A673 (cell line): Measurements from ENCODE around the gene TUBA4B. TPM values are rescaled to one million over a fixed set of nuclear protein-coding genes. Genes with fewer than 3 reads are reported as not detected.

Source experiments
- BruUV-seq: library from RNA; stranded (reverse); fragments of 400-500 nt; replicated peaks from 2 replicates; lab custom pipeline; 2021; lab: Mats Ljungman, UMichigan
- CTCF ChIA-PET: fragments of 300-600 bp; sonication (Branson Sonifier 250); formaldehyde crosslinking; loops from one replicate; lab custom pipeline; 2022; ENCODE audit warnings: antibody characterized with exemption; lab: Charles Lee
- POLR2A ChIA-PET: fragments of 300-600 bp; sonication (Branson Sonifier 250); formaldehyde crosslinking; loops from one replicate; lab custom pipeline; 2022; ENCODE audit warnings: antibody characterized with exemption; ENCODE audit not compliant: low non-redundant PET; lab: Charles Lee
- DNase-seq: peaks from one replicate; pipeline ENCODE4 v3.0.0-alpha.2; 2015; ENCODE audit warnings: low spot score
- H3K27ac ChIP-seq: fragments of 200-600 bp; sonication (generic); 2 replicates; pipeline ENCODE4 v1.5.1; 2016; ENCODE audit warnings: mixed run types, low read depth, mild to moderate bottlenecking, mixed read lengths, antibody characterized with exemption, low read length; ENCODE audit not compliant: poor library complexity, severe bottlenecking
- H3K27me3 ChIP-seq: fragments of 200-600 bp; sonication (generic); replicated peaks from 2 replicates; pipeline ENCODE4 v1.6.1; 2017; ENCODE audit warnings: mixed run types, low read depth, mild to moderate bottlenecking, mixed read lengths, antibody characterized with exemption, low read length; ENCODE audit not compliant: insufficient read depth, poor library complexity
- H3K36me3 ChIP-seq: fragments of 200-600 bp; sonication (generic); 2 replicates; pipeline ENCODE4 v1.6.1; 2016; ENCODE audit warnings: mixed run types, mild to moderate bottlenecking, mixed read lengths, antibody characterized with exemption, low read length; ENCODE audit not compliant: insufficient read depth, poor library complexity, severe bottlenecking
- H3K4me1 ChIP-seq: fragments of 200-600 bp; sonication (generic); 2 replicates; pipeline ENCODE4 v1.6.1; 2017; ENCODE audit warnings: mixed run types, mild to moderate bottlenecking, mixed read lengths, antibody characterized with exemption, low read length; ENCODE audit not compliant: insufficient read depth, poor library complexity, severe bottlenecking
- H3K4me3 ChIP-seq: fragments of 200-600 bp; sonication (generic); 2 replicates; pipeline ENCODE4 v1.5.1; 2016; ENCODE audit warnings: low read depth, mixed run types, mild to moderate bottlenecking, mixed read lengths, low read length; ENCODE audit not compliant: poor library complexity, severe bottlenecking
- H3K9me3 ChIP-seq: fragments of 200-600 bp; sonication (generic); 2 replicates; pipeline ENCODE4 v1.6.1; 2016; ENCODE audit warnings: mixed run types, low read depth, mild to moderate bottlenecking, mixed read lengths, antibody characterized with exemption, low read length; ENCODE audit not compliant: poor library complexity, severe bottlenecking
- EZH2 ChIP-seq: fragments of 200-600 bp; sonication (generic); IDR thresholded peaks from 2 replicates; pipeline ENCODE4 v1.6.1; 2017; ENCODE audit warnings: borderline replicate concordance, low read depth, mild to moderate bottlenecking, mixed read lengths, antibody characterized with exemption, low read length; ENCODE audit not compliant: poor library complexity, severe bottlenecking
- intact Hi-C: fragments of 100-400 bp; cut with micrococcal nuclease; formaldehyde crosslinking; loops from one replicate; pipeline ENCODE4 v1.10.0; 2022; ENCODE audit not compliant: unreplicated experiment
- total RNA-seq: library from RNA; stranded (reverse); gene quantifications from 2 replicates; pipeline ENCODE4 v1.2.3, GENCODE V29; 2021
- TF ChIP-seq, protein P1 (sequence below): fragments of 300-800, 200-600 bp; sonication (generic); conservative IDR thresholded peaks from 2 replicates; pipeline ENCODE4 v1.5.1; 2017; ENCODE audit warnings: low read depth, mild to moderate bottlenecking, antibody characterized with exemption, low read length, moderate library complexity, mixed read lengths

The TUBA4B gene
- total RNA-seq, 1 experiment from 2014 or later, result not detected

DNA sequence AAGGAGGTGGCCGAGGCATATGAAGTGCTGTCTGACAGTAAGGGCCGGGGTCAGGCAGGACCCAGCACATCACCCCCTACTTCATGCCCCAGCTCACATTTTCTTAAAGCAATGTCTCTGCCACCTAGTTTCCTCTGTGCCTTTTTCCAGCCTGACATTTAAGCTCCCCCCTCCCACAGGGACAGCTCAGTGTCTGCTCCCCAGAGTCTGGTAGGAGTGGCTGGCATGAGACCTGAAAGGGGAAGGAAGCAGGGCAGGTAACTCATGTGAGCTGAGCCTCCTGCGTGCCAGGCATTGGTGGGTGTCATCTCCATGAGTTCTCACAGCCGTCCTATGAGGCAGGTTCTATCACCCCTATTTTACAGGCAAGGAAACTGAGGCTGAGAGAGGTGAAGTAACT, 27.6 kb downstream of the TUBA4B start:
- BruUV-seq, result no TSS peak
- intact Hi-C loops, result no loop called here
- ChIA-PET POLR2A (interaction anchor here (0.5 kb wide), 1 partner anchor 162 kb away, joined by 4 read pairs; no protein-coding TSS in a partner anchor), CTCF (no interaction called here)
- peaks cover 2% of the 10 kb centered on the region for H3K36me3 ChIP-seq
- TF ChIP-seq, protein P1, sequence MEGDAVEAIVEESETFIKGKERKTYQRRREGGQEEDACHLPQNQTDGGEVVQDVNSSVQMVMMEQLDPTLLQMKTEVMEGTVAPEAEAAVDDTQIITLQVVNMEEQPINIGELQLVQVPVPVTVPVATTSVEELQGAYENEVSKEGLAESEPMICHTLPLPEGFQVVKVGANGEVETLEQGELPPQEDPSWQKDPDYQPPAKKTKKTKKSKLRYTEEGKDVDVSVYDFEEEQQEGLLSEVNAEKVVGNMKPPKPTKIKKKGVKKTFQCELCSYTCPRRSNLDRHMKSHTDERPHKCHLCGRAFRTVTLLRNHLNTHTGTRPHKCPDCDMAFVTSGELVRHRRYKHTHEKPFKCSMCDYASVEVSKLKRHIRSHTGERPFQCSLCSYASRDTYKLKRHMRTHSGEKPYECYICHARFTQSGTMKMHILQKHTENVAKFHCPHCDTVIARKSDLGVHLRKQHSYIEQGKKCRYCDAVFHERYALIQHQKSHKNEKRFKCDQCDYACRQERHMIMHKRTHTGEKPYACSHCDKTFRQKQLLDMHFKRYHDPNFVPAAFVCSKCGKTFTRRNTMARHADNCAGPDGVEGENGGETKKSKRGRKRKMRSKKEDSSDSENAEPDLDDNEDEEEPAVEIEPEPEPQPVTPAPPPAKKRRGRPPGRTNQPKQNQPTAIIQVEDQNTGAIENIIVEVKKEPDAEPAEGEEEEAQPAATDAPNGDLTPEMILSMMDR, result no peak
- no peak for TF ChIP-seq EZH2
- no peaks in the 10 kb centered on the region for H3K9me3 ChIP-seq
- peaks cover 20% of the 10 kb centered on the region for H3K4me1 ChIP-seq
- DNase-seq, result no peak
- no peak overlapping the region for H3K4me3 ChIP-seq
- no peak overlapping the region for H3K27ac ChIP-seq
- no peaks in the 10 kb centered on the region for H3K27me3 ChIP-seq

DNA sequence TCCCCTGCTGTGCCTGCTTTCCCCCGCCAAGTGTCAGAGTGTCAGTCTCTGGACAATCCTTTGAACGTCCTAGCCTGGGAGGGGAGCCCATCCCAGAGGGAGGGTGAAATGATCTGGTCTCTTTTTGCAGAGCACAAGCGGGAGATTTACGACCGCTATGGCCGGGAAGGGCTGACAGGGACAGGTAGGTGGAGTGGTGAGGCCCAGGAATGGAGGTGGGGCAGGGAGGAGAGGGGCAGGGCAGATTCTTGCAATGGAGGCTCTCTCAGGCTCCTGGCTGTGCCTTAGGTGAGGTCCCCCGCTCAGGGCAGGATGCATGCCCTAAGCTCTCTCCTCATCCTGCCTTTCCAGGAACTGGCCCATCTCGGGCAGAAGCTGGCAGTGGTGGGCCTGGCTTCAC, 28.5 kb downstream of the TUBA4B start:
- H3K27me3 ChIP-seq, result no peaks in the 10 kb centered on the region
- peaks cover 20% of the 10 kb centered on the region for H3K4me1 ChIP-seq
- H3K4me3 ChIP-seq, result no peak overlapping the region
- ChIA-PET POLR2A (no interaction called here), CTCF (no interaction called here)
- no TSS peak for BruUV-seq
- H3K27ac ChIP-seq, result no peak overlapping the region
- H3K36me3 ChIP-seq, result peaks cover 2% of the 10 kb centered on the region
- intact Hi-C loops, result no loop called here
- H3K9me3 ChIP-seq, result no peaks in the 10 kb centered on the region
- no peak for TF ChIP-seq EZH2
- TF ChIP-seq, protein P1, result no peak
- DNase-seq, result no peak

DNA sequence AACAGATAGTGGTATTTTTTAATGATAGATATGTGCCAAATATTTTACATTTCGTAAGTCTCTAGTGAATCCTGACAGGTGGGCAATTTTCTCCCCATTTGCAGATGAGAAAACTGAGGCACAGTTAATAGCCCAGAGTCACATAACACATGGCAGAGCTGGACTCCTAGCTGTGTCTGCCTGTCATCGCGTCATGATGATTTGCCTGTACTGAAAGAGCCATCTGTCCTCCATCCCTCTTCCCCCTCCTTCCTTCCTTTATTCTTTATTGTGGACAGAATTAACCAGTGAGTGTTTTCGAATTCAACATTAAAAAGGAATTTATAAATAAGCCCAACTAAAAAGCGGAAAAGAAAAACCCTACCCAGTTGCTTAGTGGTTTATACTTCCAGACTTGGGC, 29.3 kb downstream of the TUBA4B start:
- no peak for TF ChIP-seq EZH2
- TF ChIP-seq, protein P1, result no peak
- ChIA-PET POLR2A (no interaction called here), CTCF (no interaction called here)
- H3K27me3 ChIP-seq, result no peaks in the 10 kb centered on the region
- no peak for DNase-seq
- peaks cover 20% of the 10 kb centered on the region for H3K4me1 ChIP-seq
- H3K4me3 ChIP-seq, result no peak overlapping the region
- no peak overlapping the region for H3K27ac ChIP-seq
- no peaks in the 10 kb centered on the region for H3K9me3 ChIP-seq
- intact Hi-C loops, result no loop called here
- no TSS peak for BruUV-seq
- peaks cover 2% of the 10 kb centered on the region for H3K36me3 ChIP-seq
